H1 (cell line): ENCODE measurements around the gene DDX47. TPM values are rescaled to one million over a fixed set of nuclear protein-coding genes. Genes with fewer than 3 reads are reported as not detected.

Source experiments
- CTCF ChIA-PET: fragments of 300-600 bp; sonication (Branson Sonifier 250); formaldehyde crosslinking; loops from one replicate; lab custom pipeline; 2021; ENCODE audit not compliant: partially characterized antibody; lab: Charles Lee
- POLR2A ChIA-PET: fragments of 300-600 bp; sonication (Branson Sonifier 250); formaldehyde crosslinking; loops from one replicate; lab custom pipeline; 2021; ENCODE audit warnings: inconsistent platforms; ENCODE audit not compliant: partially characterized antibody; lab: Charles Lee
- DNase-seq, 2 experiments: peaks; one replicate each; pipeline versions ENCODE4 v3.0.0 to v3.0.0-alpha.2; 2010 to 2022; ENCODE audit warnings: low spot score in 2 of 2, low read depth in 1 of 2, mixed read lengths in 1 of 2
- FAIRE-seq: peaks from 2 replicates; lab custom pipeline; 2011; peaks lifted over from hg19 to GRCh38; lab: Jason Lieb, UNC
- H2AFZ ChIP-seq: 2 replicates; pipeline ENCODE4 v1.8.1; 2012; ENCODE audit warnings: low read length, inconsistent platforms
- H2AK5ac ChIP-seq: 2 replicates; pipeline ENCODE4 v1.6.1; 2013; ENCODE audit warnings: low read depth, low read length
- H2BK120ac ChIP-seq: replicated peaks from 2 replicates; pipeline ENCODE3; 2013; ENCODE audit warnings: low read depth, low read length, inconsistent platforms
- H2BK12ac ChIP-seq: 2 replicates; pipeline ENCODE4 v1.6.1; 2013; ENCODE audit warnings: low read depth, low read length
- H2BK15ac ChIP-seq: 2 replicates; pipeline ENCODE4 v1.6.1; 2013; ENCODE audit warnings: low read length
- H2BK20ac ChIP-seq: 2 replicates; pipeline ENCODE4 v1.6.1; 2013; ENCODE audit warnings: low read length
- H2BK5ac ChIP-seq: 2 replicates; pipeline ENCODE4 v1.6.1; 2013; ENCODE audit warnings: low read depth, low read length
- H3K14ac ChIP-seq: 2 replicates; pipeline ENCODE4 v1.6.1; 2013; ENCODE audit warnings: inconsistent platforms; ENCODE audit not compliant: insufficient read length
- H3K18ac ChIP-seq: 2 replicates; pipeline ENCODE4 v1.6.1; 2013; ENCODE audit warnings: low read length; ENCODE audit errors: extremely low read depth
- H3K23ac ChIP-seq: 2 replicates; pipeline ENCODE4 v1.6.1; 2013; ENCODE audit warnings: inconsistent platforms; ENCODE audit not compliant: insufficient read length
- H3K23me2 ChIP-seq: 2 replicates; pipeline ENCODE4 v1.6.1; 2013; ENCODE audit warnings: low read depth, low read length
- H3K27ac ChIP-seq: 2 replicates; pipeline ENCODE4 v1.6.1; 2011; ENCODE audit warnings: low read depth, low read length, inconsistent platforms
- H3K27me3 ChIP-seq, 4 experiments: replicated peaks in 1 of 4; 1 replicate in 1 of 4; 2 replicates in 3 of 4; pipeline versions ENCODE4 v1.6.1 to v1.8.1; 2011 to 2013; ENCODE audit warnings: low read length in 3 of 4, mild to moderate bottlenecking in 3 of 4, inconsistent platforms in 2 of 4, mixed read lengths in 2 of 4, moderate library complexity in 1 of 4; ENCODE audit not compliant: control insufficient read depth in 3 of 4, insufficient read depth in 3 of 4; ENCODE audit errors: extremely low read depth in 1 of 4
- H3K36me3 ChIP-seq, 4 experiments: 2 replicates each; pipeline versions ENCODE4 v1.6.1 to v1.8.1; 2011 to 2013; ENCODE audit warnings: mild to moderate bottlenecking in 4 of 4, low read length in 3 of 4, moderate library complexity in 2 of 4, control low read depth in 1 of 4, inconsistent platforms in 1 of 4; ENCODE audit not compliant: insufficient read depth in 4 of 4, control insufficient read depth in 2 of 4
- H3K4ac ChIP-seq: replicated peaks from 2 replicates; pipeline ENCODE3; 2013; ENCODE audit warnings: low read length, low read depth, mixed read lengths, inconsistent platforms; ENCODE audit not compliant: insufficient read length
- H3K4me1 ChIP-seq, 4 experiments: replicated peaks in 1 of 4; 1 replicate in 1 of 4; 2 replicates in 3 of 4; pipeline versions ENCODE4 v1.6.1 to v1.8.1; 2011 to 2013; ENCODE audit warnings: low read length in 3 of 4, inconsistent platforms in 2 of 4, mixed read lengths in 1 of 4; ENCODE audit not compliant: insufficient read depth in 4 of 4, control insufficient read depth in 3 of 4
- H3K4me2 ChIP-seq, 2 experiments: 2 replicates each; pipeline versions ENCODE4 v1.6.1 to v1.8.1; 2011 to 2013; ENCODE audit warnings: low read depth in 2 of 2, low read length in 2 of 2, control low read depth in 1 of 2, inconsistent platforms in 1 of 2, mild to moderate bottlenecking in 1 of 2; ENCODE audit not compliant: insufficient read depth in 1 of 2
- H3K4me3 ChIP-seq, 4 experiments: fragments of 200-600, 300-600 bp in 1 of 4; sonication (generic), shearing (Covaris generic), sonication (Bioruptor Twin) in 1 of 4; 2 replicates each; pipeline versions ENCODE4 v1.5.1 to v1.8.1; 2011 to 2016; ENCODE audit warnings: low read length in 4 of 4, low read depth in 3 of 4, control low read depth in 2 of 4, inconsistent platforms in 2 of 4, mild to moderate bottlenecking in 2 of 4, mixed read lengths in 1 of 4, moderate library complexity in 1 of 4; ENCODE audit not compliant: insufficient read depth in 2 of 4; ENCODE audit errors: extremely low read depth in 1 of 4
- H3K56ac ChIP-seq: replicated peaks from 2 replicates; pipeline ENCODE3; 2013; ENCODE audit warnings: low read depth, mild to moderate bottlenecking, mixed read lengths, low read length, inconsistent platforms; ENCODE audit not compliant: insufficient read length
- H3K79me1 ChIP-seq: 2 replicates; pipeline ENCODE4 v1.6.1; 2013; ENCODE audit warnings: low read depth, low read length, control low read depth
- H3K79me2 ChIP-seq, 2 experiments: 2 replicates each; pipeline versions ENCODE4 v1.6.1 to v1.8.1; 2012 to 2013; ENCODE audit warnings: low read length in 2 of 2, mild to moderate bottlenecking in 2 of 2, inconsistent platforms in 1 of 2; ENCODE audit not compliant: insufficient read depth in 2 of 2, control insufficient read depth in 1 of 2
- H3K9ac ChIP-seq, 4 experiments: replicated peaks in 1 of 4; 1 replicate in 1 of 4; 2 replicates in 3 of 4; pipeline versions ENCODE4 v1.6.1 to v1.8.1; 2011 to 2013; ENCODE audit warnings: low read depth in 3 of 4, low read length in 3 of 4, control low read depth in 2 of 4, mild to moderate bottlenecking in 2 of 4, moderate library complexity in 2 of 4, inconsistent platforms in 1 of 4; ENCODE audit errors: extremely low read depth in 1 of 4
- H3K9me3 ChIP-seq, 2 experiments: 2 replicates each; pipeline versions ENCODE4 v1.6.1 to v1.8.1; 2012 to 2013; ENCODE audit warnings: mild to moderate bottlenecking in 2 of 2, moderate library complexity in 2 of 2, control low read depth in 1 of 2, inconsistent platforms in 1 of 2, low read depth in 1 of 2, low read length in 1 of 2, mixed read lengths in 1 of 2; ENCODE audit not compliant: insufficient read depth in 2 of 2
- H4K20me1 ChIP-seq, 2 experiments: replicated peaks in 1 of 2; 2 replicates each; pipeline versions ENCODE3 to v1.8.1; 2011 to 2013; ENCODE audit warnings: inconsistent platforms in 2 of 2, low read length in 2 of 2, mild to moderate bottlenecking in 1 of 2; ENCODE audit not compliant: insufficient read depth in 2 of 2, control insufficient read depth in 1 of 2
- H4K5ac ChIP-seq: 2 replicates; pipeline ENCODE4 v1.6.1; 2013; ENCODE audit warnings: low read length, low read depth, mixed read lengths, inconsistent platforms; ENCODE audit not compliant: insufficient read length
- H4K8ac ChIP-seq: 2 replicates; pipeline ENCODE4 v1.8.0; 2013; ENCODE audit warnings: mild to moderate bottlenecking, moderate library complexity, low read length, inconsistent platforms; ENCODE audit not compliant: insufficient read depth; ENCODE audit errors: extremely low read depth
- H4K91ac ChIP-seq: replicated peaks from 2 replicates; pipeline ENCODE3; 2013; ENCODE audit warnings: low read length, mixed read lengths, inconsistent platforms; ENCODE audit not compliant: insufficient read length
- ASH2L ChIP-seq: fragments of 200-600, 300-600 bp; sonication (generic); IDR thresholded peaks from one replicate; pipeline ENCODE4 v1.7.1; 2017; ENCODE audit warnings: low read length
- BACH1 ChIP-seq: IDR thresholded peaks from 2 replicates; pipeline ENCODE4 v1.6.1; 2012; ENCODE audit warnings: low read length, improper control_type of control experiment
- CBX5 ChIP-seq: fragments of 300-800, 300-1000 bp; sonication (generic); IDR thresholded peaks from 2 replicates; pipeline ENCODE4 v1.7.1; 2016; ENCODE audit warnings: antibody characterized with exemption, low read length, low read depth
- CHD2 ChIP-seq: IDR thresholded peaks from 2 replicates; pipeline ENCODE4 v1.6.1; 2012; ENCODE audit warnings: low read length, improper control_type of control experiment
- EGR1 ChIP-seq: IDR thresholded peaks from 2 replicates; pipeline ENCODE4 v1.6.1; 2011; ENCODE audit warnings: low read depth, low read length, borderline replicate concordance
- FOSL1 ChIP-seq: IDR thresholded peaks from 2 replicates; pipeline ENCODE4 v1.6.1; 2011; ENCODE audit warnings: mild to moderate bottlenecking, low read depth, low read length, moderate library complexity; ENCODE audit not compliant: insufficient read depth
- HDAC2 ChIP-seq, 2 experiments: fragments of 300-600 bp in 1 of 2; sonication (generic) in 1 of 2; IDR thresholded peaks; 2 replicates each; pipeline ENCODE4 v1.6.1; 2011 to 2012; ENCODE audit warnings: low read depth in 2 of 2, low read length in 2 of 2, mild to moderate bottlenecking in 2 of 2, moderate library complexity in 2 of 2, borderline replicate concordance in 1 of 2, inconsistent platforms in 1 of 2
- JUND ChIP-seq: IDR thresholded peaks from 2 replicates; pipeline ENCODE4 v1.6.1; 2011; ENCODE audit warnings: mild to moderate bottlenecking, improper control_type of control experiment, low read length
- MAFK ChIP-seq: IDR thresholded peaks from 2 replicates; pipeline ENCODE4 v1.6.1; 2012; ENCODE audit warnings: low read depth, mild to moderate bottlenecking, improper control_type of control experiment, low read length
- POU5F1 ChIP-seq: IDR thresholded peaks from 2 replicates; pipeline ENCODE4 v1.6.1; 2011; ENCODE audit warnings: low read depth, mild to moderate bottlenecking, low read length, moderate library complexity
- RNF2 ChIP-seq: fragments of 200-900, 300-1000 bp; sonication (generic); IDR thresholded peaks from 2 replicates; pipeline ENCODE4 v1.7.1; 2016; ENCODE audit warnings: borderline replicate concordance, low read depth, mild to moderate bottlenecking, antibody characterized with exemption, low read length; ENCODE audit not compliant: poor library complexity, severe bottlenecking; ENCODE audit errors: missing control alignments
- SP1 ChIP-seq: IDR thresholded peaks from 2 replicates; pipeline ENCODE4 v1.6.1; 2011; ENCODE audit warnings: low read depth, low read length
- TEAD4 ChIP-seq: IDR thresholded peaks from 2 replicates; pipeline ENCODE4 v1.6.1; 2012; ENCODE audit warnings: low read depth, low read length, inconsistent platforms, mixed read lengths
- ZNF274 ChIP-seq: IDR thresholded peaks from 2 replicates; pipeline ENCODE4 v1.7.0; 2012; ENCODE audit warnings: low read length, borderline replicate concordance; ENCODE audit errors: extremely low read depth
- WGBS, 2 experiments: shearing (Covaris generic) in 1 of 2; methylation state at CpG; one replicate each; pipeline versions ENCODE4 v1.1.6 to v1.1.7; 2013 to 2015; ENCODE audit warnings: low lambda C conversion rate in 2 of 2, mixed read lengths in 2 of 2, inconsistent platforms in 1 of 2, low coverage in 1 of 2, missing lambda C conversion rate in 1 of 2; ENCODE audit not compliant: insufficient replicate concordance in 2 of 2, insufficient coverage in 1 of 2, insufficient read length in 1 of 2; ENCODE audit errors: extremely low coverage in 1 of 2, missing lambda C conversion rate in 1 of 2; 5-methylcytosine and 5-hydroxymethylcytosine counted together
- polyA plus RNA-seq, 7 experiments: library from polyadenylated mRNA; depleted of rRNA in 3 of 7; stranded (reverse) in 5 of 7; unstranded in 2 of 7; fragments of >200 nt in 5 of 7; fragments of 200-250 nt in 2 of 7; gene quantifications; 1 replicate in 5 of 7; 2 replicates in 1 of 7; 4 replicates in 1 of 7; pipeline versions ENCODE4 v1.2.1 to v1.2.3, GENCODE V29; 2011 to 2013; ENCODE audit warnings: missing spikeins in 2 of 7, mixed read lengths in 2 of 7
- total RNA-seq: library from RNA; stranded (reverse); fragmentation: NEBNext Ultra II Directional; extraction: Animal tissue kit (Norgen Biotek cat#: 25700); gene quantifications from 2 replicates; pipeline ENCODE4 v1.2.1, GENCODE V29; 2021
- TF ChIP-seq, protein P1 (sequence below): IDR thresholded peaks from 2 replicates; pipeline ENCODE4 v1.6.1; 2012; ENCODE audit warnings: inconsistent platforms

Gene DDX47
- total and polyA plus RNA-seq, 2 of the 8 experiments (the other 6 are each of a cell fraction or from before 2014, with no cell fraction given) = 54.4 to 74.2 TPM

DNA sequence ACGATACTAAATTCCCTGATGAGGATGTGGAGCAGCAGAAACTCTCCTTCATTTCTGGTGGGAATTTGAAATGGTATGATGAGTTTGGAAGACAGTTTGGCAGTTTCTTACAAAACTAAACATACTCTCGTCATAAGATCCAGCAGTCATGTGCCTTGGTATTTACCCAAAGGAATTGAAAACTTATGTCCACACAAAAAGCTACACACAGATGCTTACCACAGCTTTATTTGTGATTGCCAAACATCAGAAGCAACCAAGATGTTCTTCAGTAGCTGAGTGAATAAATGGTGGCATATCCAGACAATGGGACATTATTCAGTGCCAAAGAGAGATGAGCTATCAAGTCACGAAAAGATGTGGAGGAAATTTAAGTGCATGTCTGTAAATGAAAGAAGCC, 38.4 kb upstream of the DDX47 start:
- 46% methylated on average over 3 of the region's 3 CpGs; no CpG with 5 or more reads in 1 of the 2 experiments for WGBS, 2 experiments
- no peaks in the 10 kb centered on the region; a peak in 1 of 7 replicates for H3K4me1 ChIP-seq
- no peaks in the 10 kb centered on the region for H3K9me3 ChIP-seq
- no peak overlapping the region for H2BK12ac ChIP-seq
- no peaks in the 10 kb centered on the region for H3K79me1 ChIP-seq
- H3K4me2 ChIP-seq = no peak overlapping the region
- no peak overlapping the region for H2BK15ac ChIP-seq
- H2BK20ac ChIP-seq = no peak overlapping the region
- no peak overlapping the region for H3K56ac ChIP-seq
- POLR2A ChIA-PET = interaction anchor here (1.4 kb wide), 1 partner anchor 10 kb away, joined by 4 read pairs; the partner anchor contains the start of gene APOLD1
- no peak overlapping the region for H3K4ac ChIP-seq
- H2BK5ac ChIP-seq = no peak overlapping the region
- no peak overlapping the region for H2BK120ac ChIP-seq
- no peak overlapping the region for H4K8ac ChIP-seq
- no peak overlapping the region for H3K18ac ChIP-seq
- FAIRE-seq = no peak
- H3K27me3 ChIP-seq = no peaks in the 10 kb centered on the region
- H3K14ac ChIP-seq = no peak overlapping the region
- no peak overlapping the region for H3K9ac ChIP-seq
- H3K36me3 ChIP-seq = no peaks in the 10 kb centered on the region
- no peak overlapping the region for H2AFZ ChIP-seq
- H3K23ac ChIP-seq = no peak overlapping the region
- CTCF ChIA-PET = no interaction called here
- no peak overlapping the region for H3K4me3 ChIP-seq
- no peak overlapping the region for H2AK5ac ChIP-seq
- H3K79me2 ChIP-seq = no peaks in the 10 kb centered on the region
- no peak overlapping the region for H4K91ac ChIP-seq
- no peaks in the 10 kb centered on the region for H4K20me1 ChIP-seq
- DNase-seq = no peak
- H4K5ac ChIP-seq = no peak overlapping the region
- H3K23me2 ChIP-seq = no peaks in the 10 kb centered on the region
- H3K27ac ChIP-seq = no peak overlapping the region
- TF ChIP-seq FOSL1 (no peak), BACH1 (no peak), ZNF274 (no peak), JUND (no peak), RNF2 (no peak), SP1 (no peak), HDAC2 (IDR thresholded peaks at IDR 0.05; ENCODE audit: borderline replicate concordance in 1 of 2, low read depth in 2 of 2, low read length in 2 of 2) (no peak), ASH2L (no peak), POU5F1 (no peak), TEAD4 (no peak), EGR1 (no peak), CHD2 (no peak), CBX5 (no peak), MAFK (no peak)
- TF ChIP-seq, protein P1, sequence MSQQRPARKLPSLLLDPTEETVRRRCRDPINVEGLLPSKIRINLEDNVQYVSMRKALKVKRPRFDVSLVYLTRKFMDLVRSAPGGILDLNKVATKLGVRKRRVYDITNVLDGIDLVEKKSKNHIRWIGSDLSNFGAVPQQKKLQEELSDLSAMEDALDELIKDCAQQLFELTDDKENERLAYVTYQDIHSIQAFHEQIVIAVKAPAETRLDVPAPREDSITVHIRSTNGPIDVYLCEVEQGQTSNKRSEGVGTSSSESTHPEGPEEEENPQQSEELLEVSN = no peak
